ENCODE results near the gene ZDHHC4. TPM values are rescaled to one million over a fixed set of nuclear protein-coding genes. Genes with fewer than 3 reads are reported as not detected.

ZDHHC4 gene
- total and polyA plus RNA-seq, 10 of the 15 experiments (the other 5 are each of a cell fraction or from before 2014, with no cell fraction given) = 30.6 to 74.3 (median 35.8) TPM

- Histone ChIP-seq H3K4me1 (ENCODE audit: control insufficient read depth, insufficient read depth, low read length) (no peaks in the 10 kb centered on the region), H3K9me3 (replicated peaks; ENCODE audit: control insufficient read depth, insufficient read depth, low read length) (no peaks in the 10 kb centered on the region), H3K36me3 (ENCODE audit: control insufficient read depth in 2 of 2, insufficient read depth in 2 of 2, low read length in 1 of 2) (no peaks in the 10 kb centered on the region), H4K20me1 (ENCODE audit: control insufficient read depth, insufficient read depth) (no peaks in the 10 kb centered on the region), H3K9ac (ENCODE audit: control insufficient read depth, insufficient read depth, low read length) (no peak overlapping the region), H3K4me2 (ENCODE audit: control insufficient read depth, insufficient read depth) (no peak overlapping the region), H3K27ac (ENCODE audit: control insufficient read depth, insufficient read depth) (no peak overlapping the region), H3K4me3 (no peak overlapping the region), H3K79me2 (ENCODE audit: control insufficient read depth, insufficient read depth, low read length) (no peaks in the 10 kb centered on the region), H2AFZ (ENCODE audit: control insufficient read depth, low read depth, low read length) (no peak overlapping the region), H3K27me3 (replicated peaks in 1 of 2; ENCODE audit: control insufficient read depth in 2 of 2, insufficient read depth in 2 of 2, low read length in 1 of 2) (peaks cover 0 to 5% of the 10 kb centered on the region in 2 experiments; a peak in 3 of 4 replicates)
- no peak for FAIRE-seq
- no peak for DNase-seq (ENCODE audit: low read depth, low spot score)
- ChIA-PET POLR2A (no interaction called here), SMC1A (ENCODE audit: uncharacterized antibody, unreplicated experiment) (interaction anchor here (1.7 kb wide), 1 partner anchor 46 kb away, joined by 5 read pairs; no protein-coding TSS in a partner anchor), CTCF (interaction anchor here (2.4 to 2.7 kb wide), 2 partner anchors 13 to 30 kb away, joined by 11 to 12 read pairs; no protein-coding TSS in a partner anchor), RAD21 (ENCODE audit: unreplicated experiment) (interaction anchor here (0.6 kb wide), 1 partner anchor 132 kb away, joined by 5 read pairs; no protein-coding TSS in a partner anchor)
- BruUV-seq (replicated peaks) = no TSS peak
- in situ Hi-C loops (cut with MboI) = no loop called here
- intact Hi-C loops (cut with micrococcal nuclease; ENCODE audit: unreplicated experiment) = no loop called here
- ATAC-seq = no peak
- TF ChIP-seq CREB1 (IDR thresholded peaks at IDR 0.05; ENCODE audit: low read depth) (no peak), SMAD1 (IDR thresholded peaks at IDR 0.05; ENCODE audit: low read depth, partially characterized antibody) (no peak), TCF7 (IDR thresholded peaks at IDR 0.05; ENCODE audit: borderline replicate concordance) (no peak), SRF (IDR thresholded peaks at IDR 0.05; ENCODE audit: low read depth in 2 of 2, low read length in 2 of 2) (no peak), WRNIP1 (IDR thresholded peaks at IDR 0.05; ENCODE audit: borderline replicate concordance, low read depth, low read length) (no peak), RELA (IDR thresholded peaks at IDR 0.05; ENCODE audit: borderline replicate concordance, partially characterized antibody) (no peak), PAX8 (IDR thresholded peaks at IDR 0.05) (no peak), NKRF (conservative IDR thresholded peaks at IDR 0.05) (no peak), DPF2 (IDR thresholded peaks at IDR 0.05) (no peak), KDM1A (IDR thresholded peaks at IDR 0.05; ENCODE audit: borderline replicate concordance) (no peak), CBX3 (IDR thresholded peaks at IDR 0.05; ENCODE audit: borderline replicate concordance, low read depth) (no peak), SP1 (IDR thresholded peaks at IDR 0.05; ENCODE audit: low read depth, low read length) (no peak)
- whole genome bisulfite sequencing (ENCODE audit: insufficient coverage, insufficient replicate concordance, low lambda C conversion rate, missing lambda C conversion rate) = 35% methylated on average over 13 of the region's 13 CpGs
These were observed 48.7 kb upstream of the ZDHHC4 start for GRCh38 chr7:6528401-6529130.
